Activated T-cell treated with anti-CD3 and anti-CD28 coated beads for 24 hours (primary cell): Measurements from ENCODE around the gene NDFIP2.

Experiments
- DNase-seq: peaks from one replicate; pipeline ENCODE4 v3.0.0-alpha.2; 2020; ENCODE audit warnings: low read depth

The NDFIP2 gene

GRCh38 chr13:79497064-79497463, 16.1 kb downstream of the NDFIP2 start:
- no peak for DNase-seq

GRCh38 chr13:79497852-79498251, 16.9 kb downstream of the NDFIP2 start:
- no peak for DNase-seq

- DNase-seq: no peak
Measured at GRCh38 chr13:79500829-79501228, 19.9 kb downstream of the NDFIP2 start.

- DNase-seq: no peak
Measured at GRCh38 chr13:79501538-79502232, 20.7 kb downstream of the NDFIP2 start.

GRCh38 chr13:79502859-79503468, 22.0 kb downstream of the NDFIP2 start:
- DNase-seq: no peak

- DNase-seq: no peak
Measured at GRCh38 chr13:79503473-79504017, 22.6 kb downstream of the NDFIP2 start.

- DNase-seq: no peak
Measured at GRCh38 chr13:79508224-79508961, 27.4 kb downstream of the NDFIP2 start.

GRCh38 chr13:79511611-79512010, 30.7 kb downstream of the NDFIP2 start:
- no peak for DNase-seq

- no peak for DNase-seq
Measured at GRCh38 chr13:79512950-79513349, 32.0 kb downstream of the NDFIP2 start.

GRCh38 chr13:79516595-79516994, 35.6 kb downstream of the NDFIP2 start:
- no peak for DNase-seq

GRCh38 chr13:79519255-79519654, 38.3 kb downstream of the NDFIP2 start:
- no peak for DNase-seq

- no peak for DNase-seq
Measured at GRCh38 chr13:79522583-79522982, 41.6 kb downstream of the NDFIP2 start.

- DNase-seq: no peak
Measured at GRCh38 chr13:79525064-79525857, 44.3 kb downstream of the NDFIP2 start.

GRCh38 chr13:79527698-79528097, 46.7 kb downstream of the NDFIP2 start:
- no peak for DNase-seq

GRCh38 chr13:79528356-79528755, 47.4 kb downstream of the NDFIP2 start:
- no peak for DNase-seq

- DNase-seq: no peak
Measured at GRCh38 chr13:79528759-79529191, 47.8 kb downstream of the NDFIP2 start.

GRCh38 chr13:79529817-79530216, 48.9 kb downstream of the NDFIP2 start:
- no peak for DNase-seq

GRCh38 chr13:79530270-79530669, 49.3 kb downstream of the NDFIP2 start:
- no peak for DNase-seq

- no peak for DNase-seq
Measured at GRCh38 chr13:79531542-79532254, 50.7 kb downstream of the NDFIP2 start.

GRCh38 chr13:79532576-79532975, 51.6 kb downstream of the NDFIP2 start:
- no peak for DNase-seq

- DNase-seq: no peak
Measured at GRCh38 chr13:79533781-79534400, 52.9 kb downstream of the NDFIP2 start.
